Stimulated activated CD8-positive, alpha-beta memory T cell treated with anti-CD3 and anti-CD28 coated beads, Interleukin-15, amount 100 ng/mL, for 1 hour (primary cell): ENCODE data around the gene NDOR1.

Source experiments
- DNase-seq: peaks from one replicate; pipeline ENCODE4 v3.0.0-alpha.2; 2020; ENCODE audit warnings: low read depth

Gene NDOR1

DNA sequence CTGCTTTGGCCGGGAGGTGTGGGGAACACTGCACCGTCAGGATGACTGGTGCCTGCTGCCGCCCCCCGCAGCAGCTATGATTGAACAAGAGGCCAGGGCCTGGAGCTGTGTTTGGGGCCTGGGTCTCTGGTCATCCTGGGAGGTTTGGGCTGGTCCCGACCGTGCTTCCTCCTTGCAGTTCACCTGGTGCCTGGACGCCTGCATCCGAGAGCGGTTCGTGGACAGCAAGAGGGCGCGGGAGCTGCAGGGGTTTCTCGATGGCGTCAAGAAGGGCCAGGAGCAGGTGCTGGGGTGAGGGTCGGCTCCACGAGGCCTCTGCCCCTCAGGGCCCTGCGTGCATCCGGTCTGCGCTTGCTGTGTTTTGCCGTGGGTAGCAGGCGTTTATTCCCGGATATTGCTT is 58.6 kb downstream of the NDOR1 start:
- DNase-seq = no peak

DNA sequence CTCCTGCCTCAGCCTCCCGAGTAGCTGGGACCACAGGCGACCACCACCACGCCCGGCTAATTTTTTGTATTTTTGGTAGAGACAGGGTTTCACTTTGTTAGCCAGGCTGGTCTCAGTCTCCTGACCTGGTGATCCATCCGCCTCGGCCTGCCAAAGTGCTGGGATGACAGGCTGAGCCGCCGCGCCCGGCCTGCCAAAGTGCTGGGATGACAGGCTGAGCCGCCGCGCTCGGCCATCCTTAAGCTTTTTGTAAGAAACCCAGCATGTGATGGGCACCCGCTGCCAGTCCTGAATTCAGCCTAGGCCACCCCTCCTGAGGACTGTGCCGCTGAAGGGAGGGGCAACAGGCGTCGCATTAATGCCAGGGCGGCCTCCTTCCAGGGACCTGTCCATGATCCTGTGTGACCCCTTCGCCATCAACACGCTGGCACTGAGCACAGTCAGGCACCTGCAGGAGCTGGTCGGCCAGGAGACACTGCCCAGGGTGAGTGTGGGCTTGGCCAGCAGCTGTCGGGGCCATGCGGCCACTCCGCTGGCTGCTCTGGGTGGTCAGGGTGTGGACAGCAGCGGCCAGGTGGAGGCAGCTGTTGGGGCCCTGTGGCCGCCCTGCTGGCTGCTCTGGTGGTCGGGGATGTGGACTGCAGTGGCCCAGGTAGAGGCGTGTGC is 60.1 kb downstream of the NDOR1 start:
- DNase-seq = no peak

DNA sequence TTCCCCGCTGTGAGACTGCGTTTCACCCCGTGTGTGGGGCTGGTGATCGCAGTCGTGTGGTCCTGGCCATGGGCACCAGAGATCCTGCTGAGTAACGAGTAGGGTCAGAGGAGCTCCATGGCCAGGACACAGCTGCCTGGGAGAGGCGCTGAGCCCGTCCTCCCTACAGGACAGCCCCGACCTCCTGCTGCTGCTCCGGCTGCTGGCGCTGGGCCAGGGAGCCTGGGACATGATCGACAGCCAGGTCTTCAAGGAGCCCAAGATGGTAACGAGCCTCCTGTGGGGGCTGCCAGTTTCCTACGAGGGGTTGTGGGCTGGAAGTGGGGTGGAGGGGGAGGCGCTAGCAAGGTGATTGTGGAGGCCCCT is 60.6 kb downstream of the NDOR1 start:
- no peak for DNase-seq
